ENCODE measurements around the gene ATIC.

ATIC gene

GRCh38 chr2:215299337-215299859, 12.5 kb upstream of the ATIC start:
- no peak for TF ChIP-seq TAF1 (IDR thresholded peaks at IDR 0.05; ENCODE audit: low read depth)
- TF ChIP-seq MAX (IDR thresholded peaks at IDR 0.05): no peak
- TF ChIP-seq FOXM1 (IDR thresholded peaks at IDR 0.05; ENCODE audit: borderline replicate concordance, low read depth): no peak
- no peak for TF ChIP-seq RAD21 (IDR thresholded peaks at IDR 0.05; ENCODE audit: low read depth)
- no peak for TF ChIP-seq CEBPB (IDR thresholded peaks at IDR 0.05)
- no peak for TF ChIP-seq EGR1 (IDR thresholded peaks at IDR 0.05)
- no peak for TF ChIP-seq TEAD4 (IDR thresholded peaks at IDR 0.05)
- TF ChIP-seq, protein P1, sequence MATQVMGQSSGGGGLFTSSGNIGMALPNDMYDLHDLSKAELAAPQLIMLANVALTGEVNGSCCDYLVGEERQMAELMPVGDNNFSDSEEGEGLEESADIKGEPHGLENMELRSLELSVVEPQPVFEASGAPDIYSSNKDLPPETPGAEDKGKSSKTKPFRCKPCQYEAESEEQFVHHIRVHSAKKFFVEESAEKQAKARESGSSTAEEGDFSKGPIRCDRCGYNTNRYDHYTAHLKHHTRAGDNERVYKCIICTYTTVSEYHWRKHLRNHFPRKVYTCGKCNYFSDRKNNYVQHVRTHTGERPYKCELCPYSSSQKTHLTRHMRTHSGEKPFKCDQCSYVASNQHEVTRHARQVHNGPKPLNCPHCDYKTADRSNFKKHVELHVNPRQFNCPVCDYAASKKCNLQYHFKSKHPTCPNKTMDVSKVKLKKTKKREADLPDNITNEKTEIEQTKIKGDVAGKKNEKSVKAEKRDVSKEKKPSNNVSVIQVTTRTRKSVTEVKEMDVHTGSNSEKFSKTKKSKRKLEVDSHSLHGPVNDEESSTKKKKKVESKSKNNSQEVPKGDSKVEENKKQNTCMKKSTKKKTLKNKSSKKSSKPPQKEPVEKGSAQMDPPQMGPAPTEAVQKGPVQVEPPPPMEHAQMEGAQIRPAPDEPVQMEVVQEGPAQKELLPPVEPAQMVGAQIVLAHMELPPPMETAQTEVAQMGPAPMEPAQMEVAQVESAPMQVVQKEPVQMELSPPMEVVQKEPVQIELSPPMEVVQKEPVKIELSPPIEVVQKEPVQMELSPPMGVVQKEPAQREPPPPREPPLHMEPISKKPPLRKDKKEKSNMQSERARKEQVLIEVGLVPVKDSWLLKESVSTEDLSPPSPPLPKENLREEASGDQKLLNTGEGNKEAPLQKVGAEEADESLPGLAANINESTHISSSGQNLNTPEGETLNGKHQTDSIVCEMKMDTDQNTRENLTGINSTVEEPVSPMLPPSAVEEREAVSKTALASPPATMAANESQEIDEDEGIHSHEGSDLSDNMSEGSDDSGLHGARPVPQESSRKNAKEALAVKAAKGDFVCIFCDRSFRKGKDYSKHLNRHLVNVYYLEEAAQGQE (IDR thresholded peaks at IDR 0.05; ENCODE audit: low read depth): no peak
- TF ChIP-seq EP300 (IDR thresholded peaks at IDR 0.05; ENCODE audit: borderline replicate concordance): no peak
- TF ChIP-seq ZBTB7A (IDR thresholded peaks at IDR 0.05; ENCODE audit: low read depth): no peak
- no peak for TF ChIP-seq NFIC (IDR thresholded peaks at IDR 0.05)

GRCh38 chr2:215301994-215302393, 9.9 kb upstream of the ATIC start:
- no peak for TF ChIP-seq EGR1 (IDR thresholded peaks at IDR 0.05)
- TF ChIP-seq ZBTB7A (IDR thresholded peaks at IDR 0.05; ENCODE audit: low read depth): no peak
- TF ChIP-seq FOXM1 (IDR thresholded peaks at IDR 0.05; ENCODE audit: borderline replicate concordance, low read depth): no peak
- no peak for TF ChIP-seq EP300 (IDR thresholded peaks at IDR 0.05; ENCODE audit: borderline replicate concordance)
- no peak for TF ChIP-seq YY1 (IDR thresholded peaks at IDR 0.05; ENCODE audit: low read depth)
- TF ChIP-seq CEBPB (IDR thresholded peaks at IDR 0.05): no peak
- no peak for TF ChIP-seq NFIC (IDR thresholded peaks at IDR 0.05)
- TF ChIP-seq TAF1 (IDR thresholded peaks at IDR 0.05; ENCODE audit: low read depth): no peak
- TF ChIP-seq USF1 (IDR thresholded peaks at IDR 0.05): no peak
- TF ChIP-seq, protein P1 (IDR thresholded peaks at IDR 0.05; ENCODE audit: low read depth): no peak
- no peak for TF ChIP-seq MAX (IDR thresholded peaks at IDR 0.05)
- TF ChIP-seq TEAD4 (IDR thresholded peaks at IDR 0.05): no peak

DNA sequence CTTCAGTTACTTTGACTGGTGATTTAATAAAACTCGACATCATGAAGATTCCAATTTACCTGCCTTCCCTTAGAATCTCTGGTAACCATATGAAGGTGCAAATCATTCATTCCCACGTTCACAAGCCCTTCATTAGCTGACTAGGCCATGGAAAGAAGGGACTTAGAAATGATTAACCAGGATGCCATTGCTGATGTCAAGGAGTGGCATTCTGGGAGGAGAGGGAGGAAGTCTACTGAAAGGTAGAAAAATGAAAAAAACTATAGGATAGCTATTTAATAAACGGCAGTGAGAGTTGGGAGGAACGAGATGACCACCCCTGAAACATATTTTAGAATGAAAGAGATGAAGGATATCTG, 1.4 kb downstream of the ATIC start:
- TF ChIP-seq FOXM1 (IDR thresholded peaks at IDR 0.05; ENCODE audit: borderline replicate concordance, low read depth) (no peak), ZBTB7A (IDR thresholded peaks at IDR 0.05; ENCODE audit: low read depth) (no peak), YY1 (IDR thresholded peaks at IDR 0.05; ENCODE audit: low read depth) (no peak), NFIC (IDR thresholded peaks at IDR 0.05) (no peak), TAF1 (IDR thresholded peaks at IDR 0.05; ENCODE audit: low read depth) (no peak), CEBPB (IDR thresholded peaks at IDR 0.05) (no peak), MAX (IDR thresholded peaks at IDR 0.05) (no peak), RAD21 (IDR thresholded peaks at IDR 0.05; ENCODE audit: low read depth) (no peak)
- TF ChIP-seq, protein P1 (IDR thresholded peaks at IDR 0.05; ENCODE audit: low read depth): no peak

DNA sequence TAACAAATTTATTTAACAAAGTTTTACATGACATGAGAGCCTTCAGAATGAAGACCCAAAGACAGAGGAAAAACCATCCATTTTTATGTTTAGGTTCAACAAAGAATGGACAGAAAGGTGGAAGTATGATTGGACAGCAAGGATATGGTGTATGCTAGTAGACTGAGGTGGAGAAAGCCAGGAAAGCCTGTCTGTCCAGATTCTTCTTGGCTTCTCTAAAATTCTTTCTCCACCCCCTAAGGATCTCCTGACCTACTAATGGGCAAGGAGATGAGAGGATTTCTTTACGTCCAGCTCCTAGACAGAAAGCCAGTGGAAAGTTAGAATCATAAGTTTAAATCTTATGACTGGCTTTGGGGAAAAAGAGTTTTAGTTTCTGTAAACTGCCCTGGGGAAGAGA, 3.0 kb downstream of the ATIC start:
- TF ChIP-seq TEAD4 (IDR thresholded peaks at IDR 0.05): peak; percentile 36; the same call in 1 of the 2 replicates
- no peak for TF ChIP-seq CEBPB (IDR thresholded peaks at IDR 0.05)
- TF ChIP-seq USF1 (IDR thresholded peaks at IDR 0.05): no peak

DNA sequence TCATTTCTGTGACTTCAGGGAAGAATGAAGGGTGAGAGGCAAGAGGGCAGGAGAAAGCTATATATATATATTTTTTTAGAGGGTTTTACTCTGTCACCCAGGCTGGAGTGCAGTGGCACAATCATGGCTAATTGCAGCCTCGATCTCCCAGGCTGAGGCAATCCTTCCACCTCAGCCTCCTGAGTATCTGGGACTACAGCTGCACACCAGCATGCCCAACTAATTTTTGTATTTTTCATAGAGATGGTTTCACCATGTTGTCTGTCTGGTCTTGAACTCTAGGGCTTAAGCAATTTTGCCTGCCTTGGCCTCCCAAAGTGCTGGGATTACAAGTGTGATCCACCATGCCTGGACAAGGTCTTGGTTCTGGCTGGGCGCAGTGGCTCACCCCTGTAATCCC, 3.4 kb downstream of the ATIC start:
- TF ChIP-seq CREB1 (IDR thresholded peaks at IDR 0.05; ENCODE audit: low read depth) (no peak), USF1 (IDR thresholded peaks at IDR 0.05) (no peak), TAF1 (IDR thresholded peaks at IDR 0.05; ENCODE audit: low read depth) (no peak), MAX (IDR thresholded peaks at IDR 0.05) (no peak), YY1 (IDR thresholded peaks at IDR 0.05; ENCODE audit: low read depth) (no peak), TEAD4 (IDR thresholded peaks at IDR 0.05) (no peak), EGR1 (IDR thresholded peaks at IDR 0.05) (no peak), ZBTB7A (IDR thresholded peaks at IDR 0.05; ENCODE audit: low read depth) (no peak), NFIC (IDR thresholded peaks at IDR 0.05) (no peak), EP300 (IDR thresholded peaks at IDR 0.05; ENCODE audit: borderline replicate concordance) (no peak), RAD21 (IDR thresholded peaks at IDR 0.05; ENCODE audit: low read depth) (no peak)

Data from Ishikawa (cell line).